ENCODE results near the gene EFR3B. TPM values are rescaled to one million over a fixed set of nuclear protein-coding genes. Genes with fewer than 3 reads are reported as not detected.

EFR3B gene
- total RNA-seq, 1 experiment from 2014 or later, result 0.43 TPM

DNA sequence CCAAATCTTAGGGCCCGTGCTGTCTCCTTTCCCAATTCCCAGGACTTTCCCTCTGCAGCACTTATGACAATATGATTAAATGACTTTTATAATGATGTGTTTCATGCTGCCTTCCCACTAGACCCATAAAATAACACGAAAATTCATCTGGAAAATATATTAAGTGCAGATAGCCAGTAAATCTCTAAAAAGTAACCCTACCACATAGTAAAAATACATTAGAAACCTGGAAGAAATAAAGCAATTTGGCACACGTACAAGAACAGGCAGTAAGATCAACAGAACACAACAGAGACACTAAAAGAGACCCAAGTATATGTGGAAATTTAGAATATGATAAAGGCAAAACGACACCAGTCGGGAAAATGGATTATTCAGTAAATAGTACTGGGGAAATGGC lies 156.7 kb downstream of the EFR3B start:
- no peak overlapping the region for H3K4me3 ChIP-seq
- no peaks in the 10 kb centered on the region for H3K27me3 ChIP-seq
- no peak for DNase-seq
- no peaks in the 10 kb centered on the region for H3K36me3 ChIP-seq
- H3K9me3 ChIP-seq, result no peaks in the 10 kb centered on the region

DNA sequence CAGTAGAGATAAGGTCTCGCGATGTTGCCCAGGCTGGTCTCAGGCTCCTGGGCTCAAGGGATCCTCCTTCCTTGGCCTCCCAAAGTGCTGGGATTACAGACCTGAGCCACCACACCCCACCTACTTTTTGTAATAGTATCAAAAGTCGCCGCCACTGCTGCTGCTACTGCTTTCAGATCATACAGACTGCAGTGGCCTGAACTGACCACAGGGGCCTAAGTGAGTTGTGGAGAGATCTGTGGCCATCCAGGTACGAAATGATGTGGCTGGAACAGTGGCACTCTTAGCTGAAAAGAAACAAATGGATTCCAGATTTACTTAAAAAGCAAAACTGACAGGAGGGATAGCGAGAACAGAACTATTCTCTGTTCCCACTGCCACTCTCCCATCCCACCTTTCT lies 159.4 kb downstream of the EFR3B start:
- no peaks in the 10 kb centered on the region for H3K27me3 ChIP-seq
- no peak overlapping the region for H3K4me3 ChIP-seq
- no peaks in the 10 kb centered on the region for H3K36me3 ChIP-seq
- no peaks in the 10 kb centered on the region for H3K9me3 ChIP-seq
- DNase-seq, result no peak

- H3K4me3 ChIP-seq, result no peak overlapping the region
- H3K9me3 ChIP-seq, result no peaks in the 10 kb centered on the region
- no peaks in the 10 kb centered on the region for H3K36me3 ChIP-seq
- DNase-seq, result no peak
- H3K27me3 ChIP-seq, result no peaks in the 10 kb centered on the region
Observed at GRCh38 chr2:25201794-25202193, 159.9 kb downstream of the EFR3B start.

DNA sequence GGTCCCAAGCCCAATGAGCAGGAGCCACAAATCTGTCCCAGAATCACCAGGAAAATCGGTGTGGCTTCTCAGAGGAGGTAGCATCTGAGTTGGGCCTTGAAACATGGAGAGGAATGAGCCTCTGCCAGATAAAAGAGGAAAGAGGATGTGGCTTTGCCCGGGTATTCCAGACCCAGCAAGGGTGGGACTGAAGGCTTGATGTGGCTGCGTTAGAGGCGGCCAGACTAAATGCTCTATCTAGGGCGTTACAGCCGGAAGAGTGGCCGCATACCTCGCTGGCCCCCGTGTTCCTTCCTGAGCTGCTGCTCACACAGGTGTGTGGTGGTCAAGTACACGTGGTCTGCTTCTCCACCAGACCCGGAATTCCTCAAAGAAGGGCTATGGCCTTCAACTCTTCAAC lies 160.4 kb downstream of the EFR3B start:
- Histone ChIP-seq H3K9me3 (no peaks in the 10 kb centered on the region), H3K4me3 (no peak overlapping the region), H3K27me3 (no peaks in the 10 kb centered on the region), H3K36me3 (no peaks in the 10 kb centered on the region)
- no peak for DNase-seq

GRCh38 chr2:25204190-25204838 lies 162.4 kb downstream of the EFR3B start:
- no peak for DNase-seq
- Histone ChIP-seq H3K36me3 (no peaks in the 10 kb centered on the region), H3K4me3 (no peak overlapping the region), H3K9me3 (no peaks in the 10 kb centered on the region), H3K27me3 (no peaks in the 10 kb centered on the region)

DNA sequence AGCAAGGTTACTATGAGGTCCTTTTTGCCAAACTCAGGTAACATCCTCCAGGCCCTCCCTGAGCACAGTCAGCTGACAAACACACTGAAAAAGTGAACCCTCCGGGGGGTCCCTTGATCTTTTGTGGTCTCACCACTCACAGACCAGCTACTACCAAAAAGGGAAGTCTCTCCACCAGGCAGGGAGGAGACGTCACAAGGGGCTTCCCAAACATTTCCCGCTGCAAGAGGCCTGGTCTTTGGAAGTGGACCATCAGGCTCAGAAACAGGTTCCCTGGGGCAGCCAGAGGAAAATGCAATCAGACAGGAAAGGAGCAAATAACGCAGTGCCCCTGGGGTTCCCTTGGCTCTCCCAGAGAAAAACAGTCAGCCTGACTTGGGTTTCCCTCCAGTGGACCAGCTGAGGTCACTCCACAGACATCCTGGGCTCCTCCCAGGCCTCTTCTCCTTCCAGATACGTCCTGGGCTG lies 165.2 kb downstream of the EFR3B start:
- H3K27me3 ChIP-seq, result no peaks in the 10 kb centered on the region

More for the DNA sequence above, 165.2 kb downstream of the EFR3B start:
- no peak for DNase-seq
- Histone ChIP-seq H3K36me3 (no peaks in the 10 kb centered on the region), H3K4me3 (no peak overlapping the region), H3K9me3 (no peaks in the 10 kb centered on the region)

Other genes with a start within 250 kb of the EFR3B start
- gene PTRHD1, start 248.7 kb upstream of the EFR3B start, total RNA-seq (2014; rRNA removed; shearing (Covaris generic); ENCODE audit: low replicate concordance), result 28.6 and 32.1 TPM in 2 replicates
- 18.3 and 25.5 TPM in 2 replicates for gene CENPO, start 248.7 kb upstream of the EFR3B start, total RNA-seq (2014; rRNA removed; shearing (Covaris generic); ENCODE audit: low replicate concordance)
- 6.7 and 6.9 TPM in 2 replicates for gene ADCY3, start 121.8 kb upstream of the EFR3B start, total RNA-seq (2014; rRNA removed; shearing (Covaris generic); ENCODE audit: low replicate concordance)
- gene DNAJC27, start 70.1 kb upstream of the EFR3B start, total RNA-seq (2014; rRNA removed; shearing (Covaris generic); ENCODE audit: low replicate concordance), result 0.59 and 0.96 TPM in 2 replicates
- gene POMC, start 126.5 kb downstream of the EFR3B start, total RNA-seq (2014; rRNA removed; shearing (Covaris generic); ENCODE audit: low replicate concordance), result not detected in 2 replicates

Measured in MG63 (cell line).